HUES6 (cell line): ENCODE data around the gene HTRA3.

Experiments
- H3K27ac ChIP-seq: 2 replicates; pipeline ENCODE4 v1.7.0; 2013; ENCODE audit warnings: low read depth, mild to moderate bottlenecking, low read length, inconsistent platforms
- H3K27me3 ChIP-seq: 2 replicates; pipeline ENCODE4 v1.6.1; 2013; ENCODE audit warnings: low read length; ENCODE audit not compliant: control insufficient read depth, insufficient read depth
- H3K36me3 ChIP-seq: 2 replicates; pipeline ENCODE4 v1.6.1; 2013; ENCODE audit warnings: low read length; ENCODE audit not compliant: control insufficient read depth, insufficient read depth
- H3K4me1 ChIP-seq: 2 replicates; pipeline ENCODE4 v1.6.1; 2013; ENCODE audit warnings: low read length; ENCODE audit not compliant: control insufficient read depth, insufficient read depth
- H3K4me3 ChIP-seq: 2 replicates; pipeline ENCODE4 v1.5.1; 2013; ENCODE audit warnings: low read depth, low read length
- H3K9ac ChIP-seq: one replicate; pipeline ENCODE4 v1.6.1; 2013; ENCODE audit warnings: mild to moderate bottlenecking, low read length
- H3K9me3 ChIP-seq: 2 replicates; pipeline ENCODE4 v1.6.1; 2013; ENCODE audit warnings: low read depth, low read length; ENCODE audit not compliant: control insufficient read depth, insufficient read depth

The HTRA3 gene

DNA sequence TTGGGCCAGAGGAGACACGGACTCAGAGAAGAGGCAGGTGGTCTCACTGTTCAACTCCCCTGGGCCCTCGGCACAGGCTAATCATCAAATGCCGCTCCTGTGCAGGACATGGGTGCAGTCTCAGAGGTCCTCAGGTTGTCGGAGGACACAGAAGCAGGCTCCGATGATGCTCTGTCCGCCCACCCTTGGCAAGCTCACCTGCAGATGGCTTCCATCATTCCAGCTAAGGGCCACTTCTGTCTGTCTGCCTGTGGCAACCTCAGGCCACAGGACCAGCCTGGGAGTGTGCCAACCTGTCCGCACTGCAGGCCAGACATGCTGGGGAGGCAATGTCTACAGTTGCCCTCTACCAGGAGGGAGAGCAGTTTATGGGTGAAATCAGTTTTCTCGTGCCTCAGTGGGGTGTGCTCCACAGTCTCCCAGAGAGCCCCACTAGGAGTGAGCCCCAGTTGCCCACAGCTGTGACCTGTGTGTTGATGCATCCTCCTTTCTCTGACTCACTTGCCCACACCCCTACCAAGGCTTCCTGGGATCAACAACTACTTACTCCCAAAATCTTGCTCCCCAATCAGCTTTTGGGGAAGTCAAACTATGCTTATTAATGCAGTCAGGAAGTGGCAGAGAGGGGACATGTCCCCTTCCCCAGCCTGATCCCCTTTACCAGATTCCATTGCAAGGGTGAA lies 55.9 kb downstream of the HTRA3 start:
- Histone ChIP-seq H3K27ac (no peak overlapping the region), H3K36me3 (no peaks in the 10 kb centered on the region), H3K27me3 (no peaks in the 10 kb centered on the region), H3K9ac (no peak overlapping the region), H3K4me3 (no peak overlapping the region), H3K9me3 (no peaks in the 10 kb centered on the region), H3K4me1 (no peaks in the 10 kb centered on the region)

DNA sequence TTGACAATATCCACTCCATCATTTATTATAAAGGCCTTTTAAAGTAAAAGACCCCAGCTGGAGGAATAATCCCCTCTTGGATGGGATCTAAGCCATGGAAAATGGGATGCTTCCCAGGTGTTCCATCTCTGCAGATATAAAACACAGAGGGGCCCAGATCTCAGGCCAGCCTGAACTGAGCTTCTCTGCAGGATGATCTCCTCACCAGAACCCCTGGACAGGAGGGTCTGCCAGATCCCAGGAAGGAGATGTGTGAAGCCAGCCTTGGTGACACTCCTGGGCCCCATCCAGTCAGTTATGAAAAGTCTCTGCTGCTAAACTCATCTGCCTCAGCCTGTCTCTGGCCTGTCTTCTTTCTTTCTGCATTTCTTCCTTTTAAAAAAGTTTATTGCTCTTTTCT lies 56.7 kb downstream of the HTRA3 start:
- Histone ChIP-seq H3K36me3 (no peaks in the 10 kb centered on the region), H3K4me1 (no peaks in the 10 kb centered on the region), H3K4me3 (no peak overlapping the region), H3K9me3 (no peaks in the 10 kb centered on the region), H3K27me3 (no peaks in the 10 kb centered on the region), H3K9ac (no peak overlapping the region), H3K27ac (no peak overlapping the region)

GRCh38 chr4:8328456-8328855 lies 58.9 kb downstream of the HTRA3 start:
- Histone ChIP-seq H3K4me3 (no peak overlapping the region), H3K27me3 (no peaks in the 10 kb centered on the region), H3K9me3 (no peaks in the 10 kb centered on the region), H3K9ac (no peak overlapping the region), H3K4me1 (no peaks in the 10 kb centered on the region), H3K27ac (no peak overlapping the region), H3K36me3 (no peaks in the 10 kb centered on the region)

DNA sequence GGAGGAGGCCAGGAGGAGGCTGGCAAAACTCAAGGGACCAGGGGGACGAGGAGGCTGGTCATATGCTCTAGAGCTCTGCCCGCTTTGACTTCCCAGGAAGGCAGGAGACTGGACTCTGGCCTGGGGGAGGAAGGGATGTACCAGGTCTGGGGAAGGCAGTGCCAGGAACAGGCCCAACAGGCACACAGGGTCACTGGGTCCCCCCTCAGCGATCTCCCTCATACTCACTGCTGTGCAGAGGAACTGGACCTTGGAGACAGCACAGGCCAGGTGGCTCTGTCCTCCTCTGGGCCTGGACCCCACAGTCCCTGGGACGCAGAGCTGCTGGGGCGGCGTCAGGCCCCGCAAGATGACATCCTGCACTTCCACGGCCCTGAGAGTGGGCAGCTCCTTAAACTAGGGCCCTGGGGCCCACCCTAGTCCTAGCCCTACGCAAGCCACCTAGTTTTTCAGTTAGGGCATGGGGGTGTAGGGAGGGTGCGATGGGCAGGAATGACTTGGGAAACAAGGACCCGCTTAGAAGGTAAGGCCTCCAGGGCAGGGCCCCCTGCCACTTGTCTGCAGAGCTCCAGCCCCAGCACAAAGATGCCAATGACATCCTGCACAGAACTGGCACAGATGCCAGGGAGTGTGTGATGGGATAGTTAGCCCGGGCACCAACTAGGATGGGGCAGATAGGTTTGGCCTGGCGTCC lies 59.5 kb downstream of the HTRA3 start:
- H3K4me3 ChIP-seq, result no peak overlapping the region
- no peaks in the 10 kb centered on the region for H3K27me3 ChIP-seq
- no peak overlapping the region for H3K27ac ChIP-seq
- no peaks in the 10 kb centered on the region for H3K4me1 ChIP-seq
- H3K36me3 ChIP-seq, result no peaks in the 10 kb centered on the region
- no peaks in the 10 kb centered on the region for H3K9me3 ChIP-seq
- H3K9ac ChIP-seq, result no peak overlapping the region

DNA sequence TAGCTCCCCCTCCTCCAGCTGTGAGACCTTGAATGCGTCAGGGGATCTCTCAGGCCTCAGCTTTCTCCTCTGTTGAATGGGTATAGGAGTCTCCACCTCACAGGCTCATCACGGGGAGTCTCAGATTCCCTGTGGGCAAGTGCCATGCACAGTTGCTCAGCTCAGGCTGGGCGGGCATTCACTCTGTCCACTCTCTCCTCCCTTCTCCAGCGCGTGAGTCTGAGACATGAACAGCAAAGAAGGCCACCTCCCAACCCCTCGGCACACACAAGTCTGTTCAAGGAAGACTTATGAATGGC lies 60.0 kb downstream of the HTRA3 start:
- H3K9me3 ChIP-seq, result no peaks in the 10 kb centered on the region
- no peak overlapping the region for H3K9ac ChIP-seq
- no peaks in the 10 kb centered on the region for H3K36me3 ChIP-seq
- H3K4me3 ChIP-seq, result no peak overlapping the region
- H3K4me1 ChIP-seq, result no peaks in the 10 kb centered on the region
- no peak overlapping the region for H3K27ac ChIP-seq
- no peaks in the 10 kb centered on the region for H3K27me3 ChIP-seq

DNA sequence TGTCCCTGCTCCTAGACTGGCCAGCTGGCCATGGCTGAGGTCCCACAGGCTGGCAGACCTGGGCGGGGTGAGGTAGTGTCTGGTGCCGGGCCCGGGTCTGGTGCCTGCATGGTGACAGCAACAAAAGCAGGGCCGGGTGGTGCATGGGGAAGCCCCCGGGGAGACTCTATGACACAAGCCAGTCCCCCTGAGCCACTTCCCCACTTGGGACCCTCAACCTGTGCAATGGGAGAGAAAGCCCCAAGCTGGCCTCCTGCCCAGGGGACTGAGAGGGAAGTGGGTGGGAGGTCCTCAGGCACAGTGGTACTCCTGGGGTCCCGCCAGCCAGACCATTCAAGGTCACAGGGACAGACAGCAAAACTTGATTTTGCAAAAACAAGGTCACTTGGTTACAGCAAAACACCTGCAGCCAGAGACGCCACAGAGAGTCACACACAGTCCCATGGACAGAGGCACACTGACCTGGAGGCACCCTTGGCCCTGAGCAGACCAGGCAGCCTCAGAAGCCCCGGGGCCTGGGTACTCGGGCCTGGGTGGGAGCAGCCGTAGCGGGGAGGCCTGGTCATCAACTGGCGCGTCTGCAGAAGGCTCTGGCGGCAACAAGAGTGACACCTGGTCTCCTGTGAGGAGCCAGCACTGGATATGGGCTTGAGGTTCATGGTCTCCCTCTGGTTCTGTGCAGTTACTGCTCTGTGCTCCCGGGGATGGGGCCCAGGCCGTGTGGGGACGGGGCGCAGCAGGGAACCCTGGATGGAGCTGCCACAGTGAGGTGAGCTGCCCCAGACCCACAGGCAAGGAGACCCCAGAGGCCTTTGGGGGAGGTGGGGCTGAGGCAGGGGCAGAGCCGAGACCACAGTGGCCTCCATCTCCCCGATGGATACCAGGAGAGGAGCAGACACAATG lies 60.6 kb downstream of the HTRA3 start:
- Histone ChIP-seq H3K4me3 (no peak overlapping the region), H3K27ac (no peak overlapping the region), H3K9ac (no peak overlapping the region), H3K9me3 (peaks cover 3% of the 10 kb centered on the region), H3K27me3 (no peaks in the 10 kb centered on the region), H3K36me3 (no peaks in the 10 kb centered on the region), H3K4me1 (no peaks in the 10 kb centered on the region)

DNA sequence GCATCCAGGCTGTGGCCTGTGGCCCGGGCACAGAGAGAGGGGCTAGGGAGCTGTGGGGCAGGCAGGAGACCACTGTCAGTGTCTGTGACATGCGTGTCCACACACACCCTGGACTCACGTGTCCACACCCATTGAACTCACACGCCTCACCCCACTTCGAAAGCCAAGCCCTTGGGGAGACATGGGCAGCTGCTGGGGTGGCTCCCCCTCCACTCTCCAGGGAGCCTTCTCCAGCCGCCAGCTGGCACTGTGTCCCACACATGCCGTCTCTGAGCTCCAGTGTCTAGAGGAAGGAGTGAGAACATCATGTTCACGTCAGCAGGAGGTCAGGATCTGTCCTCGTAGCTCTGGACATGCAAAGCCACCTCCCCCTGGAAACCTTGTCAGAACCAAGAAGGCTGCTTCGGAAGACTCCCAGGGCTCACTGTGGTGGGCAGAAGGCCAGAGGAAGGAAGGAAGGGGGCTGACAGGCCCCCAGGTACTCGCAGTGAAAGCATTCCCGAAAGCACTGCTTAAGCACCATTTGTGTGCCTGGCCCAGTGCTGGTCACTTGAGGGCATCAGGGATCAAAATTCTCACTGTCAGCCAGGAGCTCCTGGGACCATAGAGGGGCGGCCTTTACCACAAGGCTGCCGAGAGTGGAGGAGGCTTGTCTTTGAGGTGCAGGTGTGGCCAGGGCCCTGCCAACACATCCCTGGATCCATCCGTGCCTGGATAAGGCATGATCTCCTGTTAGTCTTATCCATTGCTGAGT lies 61.4 kb downstream of the HTRA3 start:
- Histone ChIP-seq H3K9me3 (peaks cover 10% of the 10 kb centered on the region), H3K27me3 (no peaks in the 10 kb centered on the region), H3K9ac (no peak overlapping the region), H3K4me3 (no peak overlapping the region), H3K4me1 (no peaks in the 10 kb centered on the region), H3K36me3 (no peaks in the 10 kb centered on the region), H3K27ac (no peak overlapping the region)

- Histone ChIP-seq H3K4me3 (no peak overlapping the region), H3K9me3 (peaks cover 15% of the 10 kb centered on the region), H3K36me3 (no peaks in the 10 kb centered on the region), H3K4me1 (no peaks in the 10 kb centered on the region), H3K27ac (no peak overlapping the region), H3K9ac (no peak overlapping the region), H3K27me3 (no peaks in the 10 kb centered on the region)
These were observed 62.0 kb downstream of the HTRA3 start for GRCh38 chr4:8331575-8331955.

DNA sequence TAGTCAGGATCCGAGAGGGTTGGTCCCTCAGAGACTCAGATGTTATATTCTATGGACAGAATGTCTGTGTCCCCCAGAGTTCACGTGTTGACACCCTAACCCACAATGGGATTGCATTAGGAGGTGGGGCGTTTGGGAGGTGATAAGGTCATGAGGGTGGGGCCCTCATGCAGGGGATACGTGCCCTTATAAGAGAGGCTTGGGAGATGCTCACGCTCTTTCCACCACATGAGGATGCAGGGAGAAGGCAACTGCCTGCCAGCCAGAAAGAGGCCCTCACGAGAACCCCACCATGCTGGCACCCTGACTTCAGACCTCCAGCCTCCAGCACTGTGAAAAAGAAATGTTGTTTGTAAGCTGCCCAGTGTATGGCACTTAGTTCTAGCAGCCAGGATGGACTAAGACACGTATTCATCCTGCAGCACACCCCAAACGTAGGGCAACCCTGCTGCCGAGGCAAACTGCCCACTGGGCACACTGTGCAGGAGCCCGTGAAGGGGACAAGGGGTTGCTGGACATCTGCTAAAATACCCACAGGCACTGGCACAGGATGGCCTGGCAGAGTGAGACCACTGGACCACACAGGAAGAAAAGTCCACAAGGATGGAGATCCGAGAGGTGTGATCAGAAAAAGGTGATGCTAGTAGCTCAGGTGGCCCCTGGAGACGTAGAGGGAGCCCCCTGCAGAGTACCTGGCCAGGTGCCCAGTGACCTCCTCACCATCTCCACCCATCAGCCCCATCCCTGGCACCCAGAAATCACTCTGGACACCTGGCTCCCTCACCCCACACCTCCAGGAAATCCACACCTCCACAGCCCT lies 62.7 kb downstream of the HTRA3 start:
- Histone ChIP-seq H3K36me3 (no peaks in the 10 kb centered on the region), H3K9ac (no peak overlapping the region), H3K4me3 (no peak overlapping the region), H3K27me3 (no peaks in the 10 kb centered on the region), H3K27ac (no peak overlapping the region), H3K4me1 (no peaks in the 10 kb centered on the region), H3K9me3 (peaks cover 21% of the 10 kb centered on the region)

DNA sequence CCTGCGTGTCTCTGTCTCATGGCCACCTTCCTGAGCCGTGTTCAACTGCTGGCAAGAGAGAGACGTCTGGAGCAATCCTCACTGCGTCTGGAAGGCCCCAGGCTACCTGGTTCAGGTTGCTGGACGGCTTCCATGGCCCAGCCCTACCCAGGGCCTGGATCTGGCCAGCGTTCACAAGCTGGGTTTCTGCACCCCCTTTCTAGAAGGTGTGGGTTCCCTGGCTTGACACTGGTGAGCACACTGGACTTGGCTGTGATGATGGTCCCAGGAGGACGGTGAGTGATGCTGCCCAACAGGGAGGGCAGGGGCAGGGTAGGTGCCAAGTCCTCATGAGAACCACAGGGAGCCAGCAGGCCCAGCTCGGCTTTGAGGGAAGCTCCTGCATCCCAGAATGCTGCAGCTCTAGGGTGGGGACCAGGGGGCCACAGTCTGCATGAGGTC lies 63.4 kb downstream of the HTRA3 start:
- Histone ChIP-seq H3K36me3 (no peaks in the 10 kb centered on the region), H3K27me3 (no peaks in the 10 kb centered on the region), H3K9me3 (peaks cover 21% of the 10 kb centered on the region), H3K4me3 (no peak overlapping the region), H3K4me1 (no peaks in the 10 kb centered on the region), H3K9ac (no peak overlapping the region), H3K27ac (no peak overlapping the region)
